Measurements from ENCODE around the gene CCDC142. TPM values are rescaled to one million over a fixed set of nuclear protein-coding genes. Genes with fewer than 3 reads are reported as not detected.

Gene CCDC142
- polyA plus RNA-seq, 1 donor from 2014 or later: 21.6 TPM

GRCh38 chr2:74491648-74492544 is 9.1 kb upstream of the CCDC142 start:
- H4K20me1 ChIP-seq (ENCODE audit: insufficient read depth): no peaks in the 10 kb centered on the region
- H3K36me3 ChIP-seq (ENCODE audit: insufficient read depth, low read length): no peaks in the 10 kb centered on the region
- no peak overlapping the region for H2AFZ ChIP-seq (ENCODE audit: low read depth, low read length)

GRCh38 chr2:74489906-74490305 is 7.1 kb upstream of the CCDC142 start:
- no peaks in the 10 kb centered on the region for H3F3A ChIP-seq (ENCODE audit: insufficient read depth, low read length, poor library complexity, severe bottlenecking)
- no peaks in the 10 kb centered on the region for H3K36me3 ChIP-seq (ENCODE audit: insufficient read depth, low read length)
- H3K9me2 ChIP-seq (ENCODE audit: insufficient read depth, low read length): no peaks in the 10 kb centered on the region
- no peaks in the 10 kb centered on the region for H3K79me2 ChIP-seq (replicated peaks; ENCODE audit: insufficient read depth, low read length)
- no peak overlapping the region for H3K9ac ChIP-seq (ENCODE audit: low read length)
- H3K9me3 ChIP-seq (ENCODE audit: low read length): no peaks in the 10 kb centered on the region
- no peak overlapping the region for H3K4me2 ChIP-seq (ENCODE audit: low read length)
- no peak overlapping the region for H3K4me3 ChIP-seq (ENCODE audit: low read length)
- H4K20me1 ChIP-seq (ENCODE audit: insufficient read depth): no peaks in the 10 kb centered on the region
- H3K27me3 ChIP-seq (ENCODE audit: insufficient read depth, low read depth, low read length): no peaks in the 10 kb centered on the region
- TF ChIP-seq EP300 (conservative IDR thresholded peaks at IDR 0.05; ENCODE audit: poor library complexity, severe bottlenecking) (no peak), MXI1 (conservative IDR thresholded peaks at IDR 0.05; ENCODE audit: poor library complexity, severe bottlenecking) (no peak), RAD21 (conservative IDR thresholded peaks at IDR 0.05) (no peak), CTCF (IDR thresholded peaks at IDR 0.05; ENCODE audit: poor library complexity, severe bottlenecking) (no peak), TAF1 (IDR thresholded peaks at IDR 0.05; ENCODE audit: low read depth) (no peak), SMC3 (conservative IDR thresholded peaks at IDR 0.05; ENCODE audit: poor library complexity) (no peak), POLR2AphosphoS5 (IDR thresholded peaks at IDR 0.05) (no peak), EZH2 (IDR thresholded peaks at IDR 0.05; ENCODE audit: borderline replicate concordance, insufficient read depth, low read length, poor library complexity, severe bottlenecking) (no peak), REST (IDR thresholded peaks at IDR 0.05; ENCODE audit: borderline replicate concordance) (no peak)
- no peak overlapping the region for H2AFZ ChIP-seq (ENCODE audit: low read depth, low read length)
- H3K27ac ChIP-seq (ENCODE audit: low read length): no peak overlapping the region

More at GRCh38 chr2:74491648-74492544, 9.1 kb upstream of the CCDC142 start:
- TF ChIP-seq TAF1 (IDR thresholded peaks at IDR 0.05; ENCODE audit: low read depth) (no peak), CTCF (IDR thresholded peaks at IDR 0.05; ENCODE audit: poor library complexity, severe bottlenecking) (no peak)
- Histone ChIP-seq H3K4me3 (ENCODE audit: low read length) (no peak overlapping the region), H3K4me2 (ENCODE audit: low read length) (no peak overlapping the region), H3K9ac (ENCODE audit: low read length) (no peak overlapping the region), H3K79me2 (replicated peaks; ENCODE audit: insufficient read depth, low read length) (no peaks in the 10 kb centered on the region), H3K9me3 (ENCODE audit: low read length) (no peaks in the 10 kb centered on the region), H3K27me3 (ENCODE audit: insufficient read depth, low read depth, low read length) (peaks cover 11% of the 10 kb centered on the region), H3K27ac (ENCODE audit: low read length) (no peak overlapping the region), H3K9me2 (ENCODE audit: insufficient read depth, low read length) (no peaks in the 10 kb centered on the region), H3F3A (ENCODE audit: insufficient read depth, low read length, poor library complexity, severe bottlenecking) (no peaks in the 10 kb centered on the region)
